IPS-18c (cell line): ENCODE data around the gene TULP4.
A peak's percentile ranks its signal among the peaks of the same experiment; 100 is the strongest.
"Not testable (repeated sequence)": the region's sequence is repeated elsewhere in the genome, so short reads cannot be mapped to it uniquely, and the experiment has no call there.

Experiments used
- H3K4me3 ChIP-seq: 2 replicates; pipeline ENCODE4 v1.7.0; 2013; ENCODE audit warnings: low read depth, mild to moderate bottlenecking, low read length, moderate library complexity; ENCODE audit not compliant: insufficient read depth
- H3K9me3 ChIP-seq: one replicate; pipeline ENCODE4 v1.6.1; 2013; ENCODE audit warnings: mild to moderate bottlenecking, low read length, moderate library complexity; ENCODE audit not compliant: control insufficient read depth, insufficient read depth

The TULP4 gene

DNA sequence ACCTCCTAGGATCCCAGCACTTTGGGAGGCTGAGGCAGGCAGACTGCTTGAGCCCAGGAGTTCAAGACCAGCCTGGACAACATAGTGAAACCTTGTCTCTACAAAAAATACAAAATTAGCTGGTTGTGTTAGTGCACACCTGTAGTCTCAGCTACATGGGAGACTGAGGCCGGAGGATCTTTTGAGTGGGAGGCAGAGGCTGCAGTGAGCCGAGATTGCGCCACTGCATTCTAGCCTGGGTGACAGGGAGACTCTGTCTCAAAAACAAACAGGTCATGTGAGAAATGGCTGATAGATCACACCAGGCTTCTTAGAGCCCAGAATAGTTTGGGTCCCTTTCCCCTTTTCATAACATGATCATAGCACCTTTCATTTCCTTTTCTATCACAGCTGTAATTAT is 244.8 kb downstream of the TULP4 start:
- H3K4me3 ChIP-seq, H3K9me3 ChIP-seq: not testable (repeated sequence)

DNA sequence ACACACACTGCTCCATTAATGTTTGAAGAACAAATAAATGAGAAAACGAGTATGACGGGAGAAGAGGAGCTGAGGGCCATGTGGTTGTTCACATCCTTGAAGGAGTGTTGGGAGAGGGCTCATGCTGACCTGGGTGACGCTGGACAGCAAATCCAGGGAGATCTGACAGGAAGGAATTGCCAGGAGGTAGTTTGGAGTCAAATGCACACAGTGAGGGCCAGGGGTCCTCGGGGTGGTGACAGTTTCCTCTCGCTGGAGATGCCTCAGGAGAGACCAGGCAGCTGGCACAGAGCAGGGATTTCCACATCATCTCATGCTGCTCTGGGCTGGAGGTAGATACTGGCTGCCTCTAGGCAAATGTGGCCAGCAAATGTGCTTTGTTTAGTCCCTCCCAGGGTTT is 245.7 kb downstream of the TULP4 start:
- no peak overlapping the region for H3K4me3 ChIP-seq
- peaks cover 5% of the 10 kb centered on the region for H3K9me3 ChIP-seq

- no peak overlapping the region; the same call in 1 of the 2 replicates for H3K4me3 ChIP-seq
- peaks cover 5% of the 10 kb centered on the region for H3K9me3 ChIP-seq
Observed at GRCh38 chr6:158558415-158559306, 246.4 kb downstream of the TULP4 start.

DNA sequence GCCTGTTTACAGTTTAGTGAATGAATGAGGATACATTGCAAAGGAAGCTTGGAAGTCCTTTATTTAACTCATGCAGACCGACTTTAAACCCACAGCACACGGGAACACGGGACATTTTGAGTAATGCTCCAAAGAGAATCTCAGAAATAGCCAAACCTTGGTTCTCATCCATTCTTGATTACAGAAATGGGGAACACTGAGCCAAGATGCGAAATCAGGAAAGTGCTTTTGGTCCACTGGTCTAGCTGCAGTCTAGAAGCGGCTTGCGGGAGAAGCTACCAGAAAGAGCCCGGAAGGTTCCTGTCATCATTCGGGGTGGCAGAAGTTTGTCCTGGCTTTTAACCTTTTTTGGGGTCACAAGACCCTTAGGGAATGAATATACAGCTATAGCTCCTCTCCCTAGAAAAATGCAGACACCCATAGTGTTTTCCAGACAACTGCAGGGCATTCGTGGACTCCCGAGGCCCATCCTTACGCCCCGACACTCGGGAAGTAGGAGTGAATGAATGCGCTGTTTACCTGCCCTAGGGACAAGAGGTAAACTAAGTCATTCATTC is 247.2 kb downstream of the TULP4 start:
- peaks cover 5% of the 10 kb centered on the region for H3K9me3 ChIP-seq
- H3K4me3 ChIP-seq = peak overlapping the region; percentile 84

DNA sequence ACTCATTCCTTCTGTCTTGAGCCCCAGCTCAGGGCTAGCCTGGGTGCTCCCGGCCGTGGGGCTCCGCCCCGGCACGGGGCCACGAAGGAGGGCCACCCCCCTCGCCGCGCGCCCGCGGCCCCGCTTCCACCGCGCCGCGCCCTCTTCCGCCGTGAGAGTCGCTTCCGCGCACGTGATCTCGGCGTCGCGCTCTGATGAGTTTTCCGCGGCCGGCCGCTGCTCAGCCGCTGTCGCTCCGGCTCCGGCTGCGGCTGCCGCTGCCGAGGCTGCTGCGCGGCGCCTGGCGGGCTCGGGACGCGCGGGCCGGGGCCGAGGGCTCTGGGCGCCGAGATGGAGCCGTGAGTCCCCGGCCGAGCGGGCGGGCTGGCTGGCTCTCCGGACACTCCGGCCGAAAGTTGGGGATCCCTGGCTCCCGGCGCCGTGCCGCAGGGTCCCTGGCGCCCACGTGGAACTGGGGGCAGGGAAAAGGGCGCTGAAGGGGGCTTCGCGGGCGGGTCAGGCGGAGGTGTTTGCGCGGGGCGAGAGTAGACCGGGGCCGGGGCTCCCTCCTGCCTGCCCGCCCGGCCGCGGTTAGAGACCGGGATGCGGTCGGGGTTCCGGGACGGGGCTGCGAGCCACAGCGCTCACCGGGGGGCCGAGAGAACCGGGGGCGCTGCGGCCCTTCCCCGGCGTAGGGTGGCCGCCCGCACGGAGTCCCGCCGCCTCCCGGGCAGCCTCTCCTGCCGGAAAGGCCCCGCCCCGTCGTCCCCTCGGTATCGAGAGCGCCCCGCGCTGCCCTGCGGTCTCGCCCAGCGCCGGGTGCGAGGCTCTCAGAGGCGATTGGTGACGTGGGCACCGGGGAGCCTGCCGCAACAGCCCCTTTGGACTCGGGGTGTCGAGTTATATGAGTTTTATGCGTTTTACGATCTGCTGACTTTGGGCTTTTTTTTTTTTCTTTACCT is 247.9 kb downstream of the TULP4 start, which contains the start of gene TMEM181:
TMEM181 (plus strand) TSS at position 197 of the 941 bp plus-strand sequence; CDS start at position 331, 134 bp downstream.
- peaks cover 5% of the 10 kb centered on the region for H3K9me3 ChIP-seq
- H3K4me3 ChIP-seq = peak within 1 kb of the TSS; percentile 84

DNA sequence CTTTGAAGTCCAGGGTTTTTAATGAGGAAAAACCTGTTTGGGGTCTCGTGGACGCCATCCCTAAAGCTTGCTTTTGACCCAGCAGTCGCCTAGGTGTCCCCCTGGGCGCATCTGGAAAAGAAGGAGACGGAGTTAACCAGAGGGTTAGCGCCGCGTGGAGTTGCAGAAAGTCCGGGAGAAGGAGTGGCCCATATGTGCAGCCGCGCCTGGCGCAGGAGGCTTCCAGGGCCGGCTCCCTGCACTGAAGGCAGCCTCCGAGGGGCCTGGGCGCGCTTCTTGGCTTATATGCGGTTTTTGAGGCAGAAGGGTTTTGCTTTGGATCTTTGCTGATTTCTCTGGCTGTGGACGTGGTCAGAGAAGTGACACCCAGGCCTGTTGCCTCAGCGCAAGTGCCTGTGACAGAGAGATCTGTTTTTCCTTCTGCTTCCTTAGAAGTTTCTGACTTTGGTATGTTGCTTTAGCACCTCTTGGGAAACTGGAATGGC is 248.6 kb downstream of the TULP4 start:
- H3K4me3 ChIP-seq = peak overlapping the region; percentile 84
- peaks cover 5% of the 10 kb centered on the region for H3K9me3 ChIP-seq
